ENCODE data around the gene SRPK3. TPM values are rescaled to one million over a fixed set of nuclear protein-coding genes. Genes with fewer than 3 reads are reported as not detected.

SRPK3 gene
- total and polyA plus RNA-seq, 2 donors (not counting 3 experiments of a cell fraction or from before 2014, with no cell fraction given): 0.25 to 0.40 TPM

GRCh38 chrX:153755136-153755535 lies 25.7 kb upstream of the SRPK3 start:
- H2AFZ ChIP-seq (ENCODE audit: low read depth, low read length): no peak overlapping the region
- H4K20me1 ChIP-seq (replicated peaks; ENCODE audit: control insufficient read depth, extremely low read depth, insufficient read depth, low read length): no peaks in the 10 kb centered on the region
- no peaks in the 10 kb centered on the region for H3K79me2 ChIP-seq (ENCODE audit: control insufficient read depth, insufficient read depth, low read length)
- no TSS peak for BruUV-seq (replicated peaks)
- no peak overlapping the region for H3K4me2 ChIP-seq (ENCODE audit: insufficient read depth, low read length)
- POLR2A ChIA-PET: no interaction called here
- FAIRE-seq (no peak), DNase-seq (ENCODE audit: low read depth, low spot score) (no peak)
- H3K9me3 ChIP-seq (replicated peaks; ENCODE audit: control insufficient read depth, insufficient read depth, low read length): no peaks in the 10 kb centered on the region
- dilution Hi-C loops (cut with MboI; ENCODE audit: extremely low pct_ligation_motif_present, low sequenced_read_pairs) (no loop called here), intact Hi-C loops (cut with micrococcal nuclease) (no loop called here)
- H3K27me3 ChIP-seq (ENCODE audit: control insufficient read depth in 2 of 2, insufficient read depth in 2 of 2, low read length in 2 of 2): no peaks in the 10 kb centered on the region
- H3K36me3 ChIP-seq (ENCODE audit: control insufficient read depth in 2 of 2, extremely low read depth in 1 of 2, insufficient read depth in 2 of 2, low read length in 2 of 2): no peaks in the 10 kb centered on the region
- CTCF ChIA-PET: interaction anchor here (0.9 kb wide), 1 partner anchor 8 kb away, joined by 4 read pairs; no protein-coding TSS in a partner anchor
- H3K4me1 ChIP-seq (ENCODE audit: control insufficient read depth, extremely low read depth, insufficient read depth, low read length): no peaks in the 10 kb centered on the region
- no peak overlapping the region for H3K27ac ChIP-seq (ENCODE audit: insufficient read depth, low read depth, low read length)
- TF ChIP-seq FOS (IDR thresholded peaks at IDR 0.05; ENCODE audit: borderline replicate concordance, insufficient read depth, low read length) (no peak), GATA2 (IDR thresholded peaks at IDR 0.05; ENCODE audit: insufficient read depth, insufficient read length, low read depth, low read length) (no peak), POLR2AphosphoS5 (IDR thresholded peaks at IDR 0.05; ENCODE audit: insufficient read depth, low read depth, low read length) (no peak), CTCF (IDR thresholded peaks at IDR 0.05; ENCODE audit: extremely low read depth in 1 of 2, insufficient read depth in 1 of 2, low read depth in 1 of 2, low read length in 2 of 2) (no peak), MAX (IDR thresholded peaks at IDR 0.05; ENCODE audit: insufficient read depth, insufficient read length) (no peak), EZH2 (IDR thresholded peaks at IDR 0.05; ENCODE audit: borderline replicate concordance, low read depth, low read length, severe bottlenecking) (no peak), POLR2A (IDR thresholded peaks at IDR 0.05; ENCODE audit: low read depth, low read length) (no peak), MYC (IDR thresholded peaks at IDR 0.05; ENCODE audit: low read depth, low read length) (no peak), JUN (IDR thresholded peaks at IDR 0.05; ENCODE audit: borderline replicate concordance, insufficient read depth, insufficient read length, low read depth) (no peak)
- no peaks in the 10 kb centered on the region for H3K9me1 ChIP-seq (replicated peaks; ENCODE audit: control insufficient read depth, extremely low read depth, insufficient read depth, low read length)
- H3K9ac ChIP-seq (replicated peaks; ENCODE audit: extremely low read depth, insufficient read depth, low read length): no peak overlapping the region
- H3K4me3 ChIP-seq (replicated peaks in 1 of 3; ENCODE audit: insufficient read depth in 1 of 3, low read depth in 1 of 3, low read length in 3 of 3): no peak overlapping the region

Data from endothelial cell of umbilical vein (primary cell).